Measurements from ENCODE around the gene NF2. TPM values are rescaled to one million over a fixed set of nuclear protein-coding genes. Genes with fewer than 3 reads are reported as not detected.

Gene NF2
- total and polyA plus RNA-seq, 2 of the 8 experiments (the other 6 are each of a cell fraction or from before 2014, with no cell fraction given), result 17.6 to 53.6 TPM

DNA sequence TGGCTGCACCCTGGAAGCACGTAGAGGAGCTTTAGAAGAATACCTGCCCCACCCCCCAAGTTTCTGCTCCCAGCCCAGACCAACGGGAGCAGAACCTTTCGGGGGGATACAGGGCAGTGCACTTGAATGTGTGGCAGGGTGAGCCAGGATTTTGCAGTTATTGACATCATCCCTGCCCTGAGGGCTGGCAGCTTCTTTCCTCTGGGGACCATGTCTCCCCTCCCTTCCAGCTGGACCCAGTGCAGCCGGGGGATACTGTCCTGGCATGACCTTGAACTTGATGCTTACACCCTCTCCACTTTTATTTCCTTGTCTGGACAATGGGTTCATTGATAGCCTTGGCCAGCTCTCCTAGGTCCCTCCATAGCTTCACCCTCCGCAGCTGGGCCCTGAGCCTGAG is 112.3 kb downstream of the NF2 start (continued):
- TF ChIP-seq, protein P1, sequence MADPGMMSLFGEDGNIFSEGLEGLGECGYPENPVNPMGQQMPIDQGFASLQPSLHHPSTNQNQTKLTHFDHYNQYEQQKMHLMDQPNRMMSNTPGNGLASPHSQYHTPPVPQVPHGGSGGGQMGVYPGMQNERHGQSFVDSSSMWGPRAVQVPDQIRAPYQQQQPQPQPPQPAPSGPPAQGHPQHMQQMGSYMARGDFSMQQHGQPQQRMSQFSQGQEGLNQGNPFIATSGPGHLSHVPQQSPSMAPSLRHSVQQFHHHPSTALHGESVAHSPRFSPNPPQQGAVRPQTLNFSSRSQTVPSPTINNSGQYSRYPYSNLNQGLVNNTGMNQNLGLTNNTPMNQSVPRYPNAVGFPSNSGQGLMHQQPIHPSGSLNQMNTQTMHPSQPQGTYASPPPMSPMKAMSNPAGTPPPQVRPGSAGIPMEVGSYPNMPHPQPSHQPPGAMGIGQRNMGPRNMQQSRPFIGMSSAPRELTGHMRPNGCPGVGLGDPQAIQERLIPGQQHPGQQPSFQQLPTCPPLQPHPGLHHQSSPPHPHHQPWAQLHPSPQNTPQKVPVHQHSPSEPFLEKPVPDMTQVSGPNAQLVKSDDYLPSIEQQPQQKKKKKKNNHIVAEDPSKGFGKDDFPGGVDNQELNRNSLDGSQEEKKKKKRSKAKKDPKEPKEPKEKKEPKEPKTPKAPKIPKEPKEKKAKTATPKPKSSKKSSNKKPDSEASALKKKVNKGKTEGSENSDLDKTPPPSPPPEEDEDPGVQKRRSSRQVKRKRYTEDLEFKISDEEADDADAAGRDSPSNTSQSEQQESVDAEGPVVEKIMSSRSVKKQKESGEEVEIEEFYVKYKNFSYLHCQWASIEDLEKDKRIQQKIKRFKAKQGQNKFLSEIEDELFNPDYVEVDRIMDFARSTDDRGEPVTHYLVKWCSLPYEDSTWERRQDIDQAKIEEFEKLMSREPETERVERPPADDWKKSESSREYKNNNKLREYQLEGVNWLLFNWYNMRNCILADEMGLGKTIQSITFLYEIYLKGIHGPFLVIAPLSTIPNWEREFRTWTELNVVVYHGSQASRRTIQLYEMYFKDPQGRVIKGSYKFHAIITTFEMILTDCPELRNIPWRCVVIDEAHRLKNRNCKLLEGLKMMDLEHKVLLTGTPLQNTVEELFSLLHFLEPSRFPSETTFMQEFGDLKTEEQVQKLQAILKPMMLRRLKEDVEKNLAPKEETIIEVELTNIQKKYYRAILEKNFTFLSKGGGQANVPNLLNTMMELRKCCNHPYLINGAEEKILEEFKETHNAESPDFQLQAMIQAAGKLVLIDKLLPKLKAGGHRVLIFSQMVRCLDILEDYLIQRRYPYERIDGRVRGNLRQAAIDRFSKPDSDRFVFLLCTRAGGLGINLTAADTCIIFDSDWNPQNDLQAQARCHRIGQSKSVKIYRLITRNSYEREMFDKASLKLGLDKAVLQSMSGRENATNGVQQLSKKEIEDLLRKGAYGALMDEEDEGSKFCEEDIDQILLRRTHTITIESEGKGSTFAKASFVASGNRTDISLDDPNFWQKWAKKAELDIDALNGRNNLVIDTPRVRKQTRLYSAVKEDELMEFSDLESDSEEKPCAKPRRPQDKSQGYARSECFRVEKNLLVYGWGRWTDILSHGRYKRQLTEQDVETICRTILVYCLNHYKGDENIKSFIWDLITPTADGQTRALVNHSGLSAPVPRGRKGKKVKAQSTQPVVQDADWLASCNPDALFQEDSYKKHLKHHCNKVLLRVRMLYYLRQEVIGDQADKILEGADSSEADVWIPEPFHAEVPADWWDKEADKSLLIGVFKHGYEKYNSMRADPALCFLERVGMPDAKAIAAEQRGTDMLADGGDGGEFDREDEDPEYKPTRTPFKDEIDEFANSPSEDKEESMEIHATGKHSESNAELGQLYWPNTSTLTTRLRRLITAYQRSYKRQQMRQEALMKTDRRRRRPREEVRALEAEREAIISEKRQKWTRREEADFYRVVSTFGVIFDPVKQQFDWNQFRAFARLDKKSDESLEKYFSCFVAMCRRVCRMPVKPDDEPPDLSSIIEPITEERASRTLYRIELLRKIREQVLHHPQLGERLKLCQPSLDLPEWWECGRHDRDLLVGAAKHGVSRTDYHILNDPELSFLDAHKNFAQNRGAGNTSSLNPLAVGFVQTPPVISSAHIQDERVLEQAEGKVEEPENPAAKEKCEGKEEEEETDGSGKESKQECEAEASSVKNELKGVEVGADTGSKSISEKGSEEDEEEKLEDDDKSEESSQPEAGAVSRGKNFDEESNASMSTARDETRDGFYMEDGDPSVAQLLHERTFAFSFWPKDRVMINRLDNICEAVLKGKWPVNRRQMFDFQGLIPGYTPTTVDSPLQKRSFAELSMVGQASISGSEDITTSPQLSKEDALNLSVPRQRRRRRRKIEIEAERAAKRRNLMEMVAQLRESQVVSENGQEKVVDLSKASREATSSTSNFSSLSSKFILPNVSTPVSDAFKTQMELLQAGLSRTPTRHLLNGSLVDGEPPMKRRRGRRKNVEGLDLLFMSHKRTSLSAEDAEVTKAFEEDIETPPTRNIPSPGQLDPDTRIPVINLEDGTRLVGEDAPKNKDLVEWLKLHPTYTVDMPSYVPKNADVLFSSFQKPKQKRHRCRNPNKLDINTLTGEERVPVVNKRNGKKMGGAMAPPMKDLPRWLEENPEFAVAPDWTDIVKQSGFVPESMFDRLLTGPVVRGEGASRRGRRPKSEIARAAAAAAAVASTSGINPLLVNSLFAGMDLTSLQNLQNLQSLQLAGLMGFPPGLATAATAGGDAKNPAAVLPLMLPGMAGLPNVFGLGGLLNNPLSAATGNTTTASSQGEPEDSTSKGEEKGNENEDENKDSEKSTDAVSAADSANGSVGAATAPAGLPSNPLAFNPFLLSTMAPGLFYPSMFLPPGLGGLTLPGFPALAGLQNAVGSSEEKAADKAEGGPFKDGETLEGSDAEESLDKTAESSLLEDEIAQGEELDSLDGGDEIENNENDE (IDR thresholded peaks at IDR 0.05; ENCODE audit: insufficient replicate concordance, low read length), result no peak
- TF ChIP-seq EZH2 (IDR thresholded peaks at IDR 0.05; ENCODE audit: low read depth, low read length, severe bottlenecking) (no peak), EP300 (IDR thresholded peaks at IDR 0.05; ENCODE audit: borderline replicate concordance in 1 of 2, low read depth in 2 of 2, low read length in 2 of 2) (no peak), MAFK (IDR thresholded peaks at IDR 0.05; ENCODE audit: low read depth, low read length) (no peak), CREB1 (IDR thresholded peaks at IDR 0.05) (no peak), SP1 (IDR thresholded peaks at IDR 0.05; ENCODE audit: low read depth, low read length) (no peak), RNF2 (IDR thresholded peaks at IDR 0.05; ENCODE audit: borderline replicate concordance, low read depth, low read length, missing control alignments, poor library complexity, severe bottlenecking) (no peak), KDM5A (IDR thresholded peaks at IDR 0.05; ENCODE audit: low read length) (no peak), JUND (IDR thresholded peaks at IDR 0.05; ENCODE audit: low read length) (no peak), BACH1 (IDR thresholded peaks at IDR 0.05; ENCODE audit: low read length) (no peak), SIN3A (conservative IDR thresholded peaks at IDR 0.05 in 1 of 2, IDR thresholded peaks at IDR 0.05 in 1 of 2; ENCODE audit: low read depth in 1 of 2, low read length in 2 of 2) (no peak), SRF (IDR thresholded peaks at IDR 0.05; ENCODE audit: low read depth, low read length) (no peak)
